Right ventricle myocardium inferior (tissue), 1 donor: Measurements from ENCODE around the gene CXCL16. TPM values are rescaled to one million over a fixed set of nuclear protein-coding genes. Genes with fewer than 3 reads are reported as not detected.

Experiments used
- ATAC-seq: fragments of 200-7000 bp; cut with Tn5 transposase; one replicate; pipeline ENCODE4 v1.9.1; 2020; ENCODE audit warnings: mild to moderate bottlenecking, moderate library complexity
- DNase-seq: peaks from one replicate; pipeline ENCODE4 v3.0.0; 2021; ENCODE audit errors: missing footprints
- intact Hi-C: fragments of 100-400 bp; cut with DNase I; formaldehyde crosslinking; loops from one replicate; pipeline ENCODE4 v1.11.0; 2022
- long read RNA-seq: library from polyadenylated mRNA; unstranded; transcript quantifications from one replicate; pipeline ENCODE4 v2.0.0, GENCODE V29; 2021
- total RNA-seq: library from RNA; stranded (reverse); fragmentation: NEBNext Ultra II Directional; extraction: Animal tissue kit (Norgen Biotek cat#: 25700); gene quantifications from one replicate; pipeline ENCODE4 v1.2.1, GENCODE V29; 2021
- donor health status: DM: no; HTN: yes; CAD: no; lungs with severe emphysema.

The CXCL16 gene
- 3.9 TPM for total RNA-seq
- long read RNA-seq, partial matches to known transcripts: 0 of 4 reads
- long read RNA-seq, other reads (novel, unspliced or antisense): 0 of 4 reads

GRCh38 chr17:4739122-4740024, at the start of gene CXCL16, which contains the start of gene ZMYND15:
CXCL16 (minus strand) TSS chr17:4739928; CDS start chr17:4739339, 589 bp downstream.
ZMYND15 (plus strand) TSS chr17:4739833; CDS start chr17:4740549, 716 bp downstream.
- intact Hi-C loops: no loop called here
- DNase-seq (peak; percentile 85), ATAC-seq (peak; percentile 58)

GRCh38 chr17:4788807-4789700, 49.3 kb upstream of the CXCL16 start, which contains the start of gene GLTPD2:
GLTPD2 (plus strand) TSS chr17:4788964; CDS start chr17:4789012, 48 bp downstream.
- no peak for DNase-seq
- ATAC-seq: no peak
- intact Hi-C loops: loop anchor here (5.0 kb wide), 2 partner anchors 48 to 57 kb away; partner anchors contain the start of gene MED11

GRCh38 chr17:4788159-4788806, 48.6 kb upstream of the CXCL16 start:
- intact Hi-C loops: loop anchor here (5.0 kb wide), 2 partner anchors 49 to 56 kb away; partner anchors contain the start of gene MED11
- no peak for DNase-seq
- no peak for ATAC-seq

GRCh38 chr17:4786516-4786915, 46.8 kb upstream of the CXCL16 start:
- intact Hi-C loops: loop anchor here (2.0 to 5.0 kb wide), 3 partner anchors 51 to 102 kb away; partner anchors contain the start of gene MED11
- no peak for ATAC-seq
- no peak for DNase-seq

GRCh38 chr17:4786106-4786511, 46.4 kb upstream of the CXCL16 start, which contains the start of gene VMO1:
VMO1 (minus strand) TSS chr17:4786364; CDS start chr17:4786352, 12 bp downstream.
- no peak for ATAC-seq
- DNase-seq: no peak
- intact Hi-C loops: loop anchor here (2.0 to 5.0 kb wide), 3 partner anchors 51 to 103 kb away; partner anchors contain the start of gene MED11

- intact Hi-C loops: loop anchor here (2.0 to 5.0 kb wide), 3 partner anchors 52 to 103 kb away; partner anchors contain the start of gene MED11
- DNase-seq (no peak), ATAC-seq (no peak)
Measured at GRCh38 chr17:4785311-4786105, 45.8 kb upstream of the CXCL16 start.

- intact Hi-C loops: no loop called here
- DNase-seq (no peak), ATAC-seq (no peak)
Measured at GRCh38 chr17:4782652-4783051, 42.9 kb upstream of the CXCL16 start.

- intact Hi-C loops: no loop called here
- ATAC-seq (no peak), DNase-seq (no peak)
Measured at GRCh38 chr17:4780325-4780955, 40.7 kb upstream of the CXCL16 start.

- ATAC-seq: no peak
- intact Hi-C loops: no loop called here
- DNase-seq: no peak
Measured at GRCh38 chr17:4777969-4778760, 38.4 kb upstream of the CXCL16 start.

GRCh38 chr17:4772235-4772613, 32.5 kb upstream of the CXCL16 start:
- intact Hi-C loops: no loop called here
- ATAC-seq (no peak), DNase-seq (no peak)

GRCh38 chr17:4771519-4772234, 31.9 kb upstream of the CXCL16 start, which contains the start of gene TM4SF5:
TM4SF5 (plus strand) TSS chr17:4771886; CDS start chr17:4771923, 37 bp downstream.
- intact Hi-C loops: no loop called here
- ATAC-seq (no peak), DNase-seq (no peak)

- intact Hi-C loops: no loop called here
- no peak for DNase-seq
- no peak for ATAC-seq
Measured at GRCh38 chr17:4769628-4770027, 29.9 kb upstream of the CXCL16 start.

GRCh38 chr17:4768298-4768697, 28.6 kb upstream of the CXCL16 start:
- no peak for DNase-seq
- intact Hi-C loops: no loop called here
- peak; percentile 26 for ATAC-seq

GRCh38 chr17:4766723-4767122, 27.0 kb upstream of the CXCL16 start:
- DNase-seq: no peak
- ATAC-seq: no peak
- intact Hi-C loops: no loop called here

GRCh38 chr17:4766201-4766600, 26.5 kb upstream of the CXCL16 start:
- intact Hi-C loops: no loop called here
- ATAC-seq (no peak), DNase-seq (no peak)

- DNase-seq: no peak
- intact Hi-C loops: no loop called here
- ATAC-seq: peak; percentile 52
Measured at GRCh38 chr17:4764595-4764994, 24.9 kb upstream of the CXCL16 start.
